Lower leg skin (tissue), 4 donors: ENCODE results near the gene SPRED2. TPM values are rescaled to one million over a fixed set of nuclear protein-coding genes. Genes with fewer than 3 reads are reported as not detected.

Experiments used
- DNase-seq, 2 donors: peaks; one replicate each; pipeline ENCODE4 v3.0.0-alpha.2; 2019; ENCODE audit warnings: low spot score in 2 of 2
- H3K4me3 ChIP-seq: fragments of 200-600 bp; sonication (generic); 2 replicates; pipeline ENCODE4 v1.5.1; 2017; ENCODE audit warnings: mild to moderate bottlenecking, low read depth; ENCODE audit not compliant: poor library complexity, severe bottlenecking
- CTCF ChIP-seq, 3 donors: fragments of 450-650 bp; IDR thresholded peaks; one replicate each; pipeline ENCODE4 v1.5.1; 2016; ENCODE audit warnings: antibody characterized with exemption in 3 of 3, mild to moderate bottlenecking in 3 of 3, moderate library complexity in 2 of 3
- POLR2A ChIP-seq, 2 donors: fragments of 450-650 bp; IDR thresholded peaks; one replicate each; pipeline ENCODE4 v1.6.1; 2016 to 2017; ENCODE audit warnings: antibody characterized with exemption in 2 of 2, mild to moderate bottlenecking in 1 of 2, moderate library complexity in 1 of 2
- WGBS, 2 donors: methylation state at CpG; one replicate each; pipeline ENCODE4 v1.1.5; 2018; 5-methylcytosine and 5-hydroxymethylcytosine counted together
- intact Hi-C: fragments of 100-400 bp; cut with DNase I; formaldehyde crosslinking; loops from one replicate; pipeline ENCODE4 v1.15.0; 2023; ENCODE audit warnings: low total_unique reads
- total RNA-seq, 4 donors: library from RNA; depleted of rRNA; stranded (reverse); fragments of >200 nt; gene quantifications; one replicate each; pipeline ENCODE4 v1.1.0, GENCODE V29; 2016

Gene SPRED2
- total RNA-seq, 4 donors from 2014 or later: 14.5 to 21.7 (median 16.6) TPM

- no peak for DNase-seq
- WGBS, 2 donors: 88 to 90% methylated on average over 3 of the region's 3 CpGs
- no peak overlapping the region for H3K4me3 ChIP-seq
- TF ChIP-seq POLR2A (IDR thresholded peaks at IDR 0.05) (no peak), CTCF (IDR thresholded peaks at IDR 0.05) (no peak)
- intact Hi-C loops: no loop called here
Observed at GRCh38 chr2:65417509-65418085, 14.8 kb downstream of the SPRED2 start.

GRCh38 chr2:65416945-65417344 is 15.5 kb downstream of the SPRED2 start:
- no peak overlapping the region for H3K4me3 ChIP-seq
- intact Hi-C loops: no loop called here
- 86 to 90% methylated on average over 3 of the region's 3 CpGs for WGBS, 2 donors
- TF ChIP-seq POLR2A (IDR thresholded peaks at IDR 0.05): no peak
- TF ChIP-seq CTCF (IDR thresholded peaks at IDR 0.05): no peak
- DNase-seq: no peak

- no peak for DNase-seq
- H3K4me3 ChIP-seq: no peak overlapping the region
- WGBS, 2 donors: 76 to 87% methylated on average over 3 of the region's 3 CpGs
- intact Hi-C loops: no loop called here
- TF ChIP-seq CTCF (IDR thresholded peaks at IDR 0.05) (no peak), POLR2A (IDR thresholded peaks at IDR 0.05) (no peak)
Observed at GRCh38 chr2:65416321-65416720, 16.1 kb downstream of the SPRED2 start.

- intact Hi-C loops: no loop called here
- no peak for DNase-seq
- 96 to 100% methylated on average over 1 of the region's 1 CpG for WGBS, 2 donors
- no peak overlapping the region for H3K4me3 ChIP-seq
- TF ChIP-seq CTCF (IDR thresholded peaks at IDR 0.05) (no peak), POLR2A (IDR thresholded peaks at IDR 0.05) (no peak)
Observed at GRCh38 chr2:65415091-65415490, 17.3 kb downstream of the SPRED2 start.

GRCh38 chr2:65413610-65414009 is 18.8 kb downstream of the SPRED2 start:
- intact Hi-C loops: no loop called here
- WGBS, 2 donors: 74 to 78% methylated on average over 2 of the region's 2 CpGs
- H3K4me3 ChIP-seq: no peak overlapping the region
- DNase-seq: no peak
- TF ChIP-seq POLR2A (IDR thresholded peaks at IDR 0.05) (no peak), CTCF (IDR thresholded peaks at IDR 0.05) (no peak)

GRCh38 chr2:65413106-65413505 is 19.3 kb downstream of the SPRED2 start:
- 31 to 37% methylated on average over 2 of the region's 2 CpGs for WGBS, 2 donors
- no peak overlapping the region for H3K4me3 ChIP-seq
- no peak for DNase-seq
- TF ChIP-seq CTCF (IDR thresholded peaks at IDR 0.05) (no peak), POLR2A (IDR thresholded peaks at IDR 0.05) (no peak)
- intact Hi-C loops: no loop called here
